ENCODE results near the gene FBXL13.

- TF ChIP-seq, protein P1, sequence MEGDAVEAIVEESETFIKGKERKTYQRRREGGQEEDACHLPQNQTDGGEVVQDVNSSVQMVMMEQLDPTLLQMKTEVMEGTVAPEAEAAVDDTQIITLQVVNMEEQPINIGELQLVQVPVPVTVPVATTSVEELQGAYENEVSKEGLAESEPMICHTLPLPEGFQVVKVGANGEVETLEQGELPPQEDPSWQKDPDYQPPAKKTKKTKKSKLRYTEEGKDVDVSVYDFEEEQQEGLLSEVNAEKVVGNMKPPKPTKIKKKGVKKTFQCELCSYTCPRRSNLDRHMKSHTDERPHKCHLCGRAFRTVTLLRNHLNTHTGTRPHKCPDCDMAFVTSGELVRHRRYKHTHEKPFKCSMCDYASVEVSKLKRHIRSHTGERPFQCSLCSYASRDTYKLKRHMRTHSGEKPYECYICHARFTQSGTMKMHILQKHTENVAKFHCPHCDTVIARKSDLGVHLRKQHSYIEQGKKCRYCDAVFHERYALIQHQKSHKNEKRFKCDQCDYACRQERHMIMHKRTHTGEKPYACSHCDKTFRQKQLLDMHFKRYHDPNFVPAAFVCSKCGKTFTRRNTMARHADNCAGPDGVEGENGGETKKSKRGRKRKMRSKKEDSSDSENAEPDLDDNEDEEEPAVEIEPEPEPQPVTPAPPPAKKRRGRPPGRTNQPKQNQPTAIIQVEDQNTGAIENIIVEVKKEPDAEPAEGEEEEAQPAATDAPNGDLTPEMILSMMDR (IDR thresholded peaks at IDR 0.05), result no peak
- no peak for TF ChIP-seq POLR2A (IDR thresholded peaks at IDR 0.05)
These were observed 83.5 kb downstream of the FBXL13 start for GRCh38 chr7:102991077-102991539.
